Measurements from ENCODE around the gene CIAO2B.
"Not testable (repeated sequence)": the region's sequence is repeated elsewhere in the genome, so short reads cannot be mapped to it uniquely, and the experiment has no call there.

- not testable (repeated sequence) for TF ChIP-seq EZH2 (IDR thresholded peaks at IDR 0.05; ENCODE audit: insufficient read depth, poor library complexity, severe bottlenecking); EZH2phosphoT487 (IDR thresholded peaks at IDR 0.05; ENCODE audit: insufficient read depth, low read depth)
These were observed 21.4 kb upstream of the CIAO2B start for GRCh38 chr16:66955363-66956153.
